Thyroid gland (tissue), 4 donors: Measurements from ENCODE around the gene ELAVL1. TPM values are rescaled to one million over a fixed set of nuclear protein-coding genes. Genes with fewer than 3 reads are reported as not detected.

Experiments
- DNase-seq, 2 donors: peaks; one replicate each; pipeline ENCODE4 v3.0.0-alpha.2; 2019
- H3K27ac ChIP-seq, 3 donors: fragments of 200-600 bp; sonication (generic); 1 replicate in 2 of 3; 2 replicates in 1 of 3; pipeline ENCODE4 v1.5.1; 2016 to 2019; ENCODE audit warnings: mild to moderate bottlenecking in 1 of 3, moderate library complexity in 1 of 3
- H3K27me3 ChIP-seq: fragments of 200-600 bp; sonication (generic); one replicate; pipeline ENCODE4 v1.5.1; 2019
- H3K36me3 ChIP-seq, 2 donors: fragments of 200-600 bp; sonication (generic); one replicate each; pipeline ENCODE4 v1.5.1; 2016 to 2019
- H3K4me1 ChIP-seq, 2 donors: fragments of 200-600 bp; sonication (generic); one replicate each; pipeline ENCODE4 v1.5.1; 2017 to 2019
- H3K4me3 ChIP-seq, 3 donors: fragments of 200-600 bp; sonication (generic); replicated peaks in 1 of 3; 1 replicate in 2 of 3; 2 replicates in 1 of 3; pipeline ENCODE4 v1.5.1; 2016; ENCODE audit warnings: mild to moderate bottlenecking in 1 of 3
- H3K9me3 ChIP-seq: fragments of 200-600 bp; sonication (generic); one replicate; pipeline ENCODE4 v1.5.1; 2017
- POLR2A ChIP-seq, 2 donors: fragments of 450-650 bp; IDR thresholded peaks; one replicate each; pipeline ENCODE4 v1.6.1; 2017; ENCODE audit warnings: antibody characterized with exemption in 2 of 2, mild to moderate bottlenecking in 2 of 2, moderate library complexity in 1 of 2
- WGBS, 2 donors: methylation state at CpG; one replicate each; pipeline ENCODE4 v1.1.5; 2017; 5-methylcytosine and 5-hydroxymethylcytosine counted together
- intact Hi-C: fragments of 100-400 bp; cut with DNase I; formaldehyde crosslinking; loops from one replicate; pipeline ENCODE4 v1.15.1; 2023
- total RNA-seq, 4 donors: library from RNA; depleted of rRNA; stranded (reverse); fragments of >200 nt; gene quantifications; one replicate each; pipeline ENCODE4 v1.2.3, GENCODE V29; 2016
- TF ChIP-seq, protein P1 (sequence below), 6 experiments: fragments of 200-600 bp in 3 of 6; fragments of 450-650 bp in 3 of 6; sonication (generic) in 3 of 6; IDR thresholded peaks; one replicate each; pipeline ENCODE4 v1.5.1; 2016 to 2019; ENCODE audit warnings: antibody characterized with exemption in 6 of 6, mild to moderate bottlenecking in 2 of 6, inconsistent platforms in 1 of 6, moderate library complexity in 1 of 6

ELAVL1 gene
- total RNA-seq, 4 donors from 2014 or later: 24.2 to 46.7 (median 42.4) TPM

DNA sequence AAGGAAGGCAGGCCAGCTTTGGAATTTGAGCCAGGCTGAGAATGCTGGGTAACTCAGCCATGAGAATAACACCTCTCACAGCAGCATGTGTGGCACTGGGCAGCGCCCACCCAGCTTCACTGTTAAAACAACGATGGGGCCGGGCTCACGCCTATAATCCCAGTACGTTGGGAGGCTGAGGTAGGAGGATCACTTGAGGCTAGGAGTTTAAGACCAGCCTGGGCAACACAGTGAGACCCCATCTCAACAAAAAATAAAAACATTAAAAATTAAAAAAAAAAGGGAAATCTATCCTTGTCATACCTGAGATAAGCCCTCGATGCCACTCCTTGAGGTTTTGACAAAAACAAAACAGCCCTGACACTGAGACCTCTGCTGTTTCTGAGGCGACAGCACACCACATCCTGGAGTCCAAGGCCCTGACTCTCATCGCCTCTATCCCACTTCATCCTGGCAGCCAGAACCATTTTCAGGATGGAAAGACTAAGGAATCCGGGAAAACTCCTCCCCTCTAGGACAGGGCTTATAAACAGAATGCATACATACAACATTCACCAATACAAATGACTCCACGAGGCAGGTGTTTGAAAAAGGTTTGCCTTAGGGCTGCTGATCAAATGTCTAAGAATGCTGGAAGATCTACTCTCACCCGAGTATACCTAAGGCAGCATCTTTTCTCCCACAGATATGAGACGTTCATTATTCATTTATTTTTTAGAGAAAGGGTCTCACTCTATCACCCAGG, 39.3 kb downstream of the ELAVL1 start:
- no peaks in the 10 kb centered on the region for H3K9me3 ChIP-seq
- WGBS, 2 donors: 93 to 95% methylated on average over 12 of the region's 12 CpGs
- H3K27me3 ChIP-seq: no peaks in the 10 kb centered on the region
- no peaks in the 10 kb centered on the region for H3K4me1 ChIP-seq
- no peak overlapping the region for H3K27ac ChIP-seq
- intact Hi-C loops: no loop called here
- DNase-seq: no peak
- H3K4me3 ChIP-seq: no peak overlapping the region
- TF ChIP-seq, protein P1, sequence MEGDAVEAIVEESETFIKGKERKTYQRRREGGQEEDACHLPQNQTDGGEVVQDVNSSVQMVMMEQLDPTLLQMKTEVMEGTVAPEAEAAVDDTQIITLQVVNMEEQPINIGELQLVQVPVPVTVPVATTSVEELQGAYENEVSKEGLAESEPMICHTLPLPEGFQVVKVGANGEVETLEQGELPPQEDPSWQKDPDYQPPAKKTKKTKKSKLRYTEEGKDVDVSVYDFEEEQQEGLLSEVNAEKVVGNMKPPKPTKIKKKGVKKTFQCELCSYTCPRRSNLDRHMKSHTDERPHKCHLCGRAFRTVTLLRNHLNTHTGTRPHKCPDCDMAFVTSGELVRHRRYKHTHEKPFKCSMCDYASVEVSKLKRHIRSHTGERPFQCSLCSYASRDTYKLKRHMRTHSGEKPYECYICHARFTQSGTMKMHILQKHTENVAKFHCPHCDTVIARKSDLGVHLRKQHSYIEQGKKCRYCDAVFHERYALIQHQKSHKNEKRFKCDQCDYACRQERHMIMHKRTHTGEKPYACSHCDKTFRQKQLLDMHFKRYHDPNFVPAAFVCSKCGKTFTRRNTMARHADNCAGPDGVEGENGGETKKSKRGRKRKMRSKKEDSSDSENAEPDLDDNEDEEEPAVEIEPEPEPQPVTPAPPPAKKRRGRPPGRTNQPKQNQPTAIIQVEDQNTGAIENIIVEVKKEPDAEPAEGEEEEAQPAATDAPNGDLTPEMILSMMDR (IDR thresholded peaks at IDR 0.05): no peak
- TF ChIP-seq POLR2A (IDR thresholded peaks at IDR 0.05): no peak
- H3K36me3 ChIP-seq: peaks cover 45 to 51% of the 10 kb centered on the region in 2 donors

- no peak for TF ChIP-seq POLR2A (IDR thresholded peaks at IDR 0.05)
- TF ChIP-seq, protein P1 (IDR thresholded peaks at IDR 0.05): no peak
- intact Hi-C loops: no loop called here
- Histone ChIP-seq H3K27ac (no peak overlapping the region), H3K4me1 (no peaks in the 10 kb centered on the region), H3K36me3 (peaks cover 45 to 53% of the 10 kb centered on the region in 2 donors), H3K27me3 (no peaks in the 10 kb centered on the region), H3K9me3 (no peaks in the 10 kb centered on the region), H3K4me3 (no peak overlapping the region)
- DNase-seq: no peak
- 88% methylated on average over 12 of the region's 12 CpGs for WGBS, 2 donors
Observed at GRCh38 chr19:7965259-7965841, 40.1 kb downstream of the ELAVL1 start.

GRCh38 chr19:7963566-7963965, 41.9 kb downstream of the ELAVL1 start:
- no peak overlapping the region for H3K27ac ChIP-seq
- intact Hi-C loops: no loop called here
- TF ChIP-seq, protein P1 (IDR thresholded peaks at IDR 0.05): no peak
- TF ChIP-seq POLR2A (IDR thresholded peaks at IDR 0.05): no peak
- no peaks in the 10 kb centered on the region for H3K9me3 ChIP-seq
- H3K4me1 ChIP-seq: no peaks in the 10 kb centered on the region
- DNase-seq: no peak
- no peaks in the 10 kb centered on the region for H3K27me3 ChIP-seq
- no peak overlapping the region for H3K4me3 ChIP-seq
- WGBS, 2 donors: 96 to 98% methylated on average over 12 to 25 of the region's 25 CpGs
- peaks cover 38 to 53% of the 10 kb centered on the region in 2 donors for H3K36me3 ChIP-seq

- H3K27ac ChIP-seq: no peak overlapping the region
- no peaks in the 10 kb centered on the region for H3K27me3 ChIP-seq
- H3K9me3 ChIP-seq: no peaks in the 10 kb centered on the region
- no peak for DNase-seq
- H3K4me3 ChIP-seq: no peak overlapping the region
- intact Hi-C loops: no loop called here
- TF ChIP-seq, protein P1 (IDR thresholded peaks at IDR 0.05): no peak
- TF ChIP-seq POLR2A (IDR thresholded peaks at IDR 0.05): no peak
- peaks cover 38 to 53% of the 10 kb centered on the region in 2 donors for H3K36me3 ChIP-seq
- H3K4me1 ChIP-seq: no peaks in the 10 kb centered on the region
- WGBS, 2 donors: 88 to 90% methylated on average over 21 to 22 of the region's 22 CpGs
Observed at GRCh38 chr19:7962644-7963268, 42.7 kb downstream of the ELAVL1 start.
